ENCODE data around the gene NFYC. TPM values are rescaled to one million over a fixed set of nuclear protein-coding genes. Genes with fewer than 3 reads are reported as not detected.

The NFYC gene
- total RNA-seq, 2 experiments from 2014 or later, result 53.6 to 85.4 TPM

DNA sequence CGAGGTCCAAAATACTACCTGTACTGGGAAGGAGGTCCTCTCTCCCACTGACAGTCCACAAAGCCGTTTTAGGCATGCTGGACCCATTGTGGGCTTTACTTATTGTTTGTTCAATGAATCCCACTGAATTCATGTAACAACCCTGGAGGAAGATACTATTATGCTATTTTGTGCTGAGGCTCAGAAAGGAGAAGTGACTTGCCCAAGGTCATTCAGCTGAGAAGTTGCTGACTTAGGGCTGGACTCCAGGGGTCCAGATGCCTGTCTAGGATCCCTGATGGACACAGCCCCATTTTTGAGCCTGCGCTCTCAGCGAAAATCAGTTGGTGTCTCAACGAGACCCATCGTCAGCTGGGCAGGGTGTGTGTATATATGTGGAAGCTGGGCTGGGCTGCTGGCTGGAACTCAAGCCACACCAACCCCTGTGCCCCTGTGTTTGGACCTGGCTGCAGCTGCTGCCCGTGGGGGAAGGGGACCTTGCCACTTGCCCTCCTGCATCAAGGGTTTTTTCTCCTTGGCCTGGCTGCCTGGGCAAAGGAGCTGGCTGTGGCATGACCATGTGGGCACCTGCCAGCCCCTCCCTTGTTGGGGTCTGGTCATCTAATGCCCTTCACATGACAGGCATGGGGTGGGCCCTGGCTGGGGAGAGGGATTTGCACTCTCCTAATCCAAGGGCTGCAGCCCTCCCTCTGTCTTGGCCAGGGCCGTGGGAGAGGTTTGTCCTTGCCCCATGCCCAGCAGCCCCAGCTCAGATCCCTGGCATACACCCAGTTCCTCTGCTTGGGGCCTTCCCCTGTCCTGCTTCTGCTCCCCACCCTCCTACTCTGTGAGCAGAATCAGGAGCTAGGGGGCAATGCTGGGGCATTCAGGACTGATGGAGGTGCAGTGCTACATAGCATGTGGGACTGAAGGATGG is 107.1 kb downstream of the NFYC start:
- intact Hi-C loops (cut with DNase I, micrococcal nuclease), result no loop called here
- Mint-ChIP-seq H3K36me3 (ENCODE audit: low read depth) (no peaks in the 10 kb centered on the region), H3K9me3 (ENCODE audit: low read depth) (no peaks in the 10 kb centered on the region), H3K4me3 (no peak overlapping the region), H3K4me1 (peaks cover 50% of the 10 kb centered on the region), H3K27ac (no peak overlapping the region), H3K27me3 (no peaks in the 10 kb centered on the region)
- no peak for ATAC-seq
- ChIA-PET POLR2A (no interaction called here), CTCF (interaction anchor here (0.6 to 1.4 kb wide), 2 partner anchors 9 to 144 kb away, joined by 3 read pairs; no protein-coding TSS in a partner anchor)
- no peak for DNase-seq

DNA sequence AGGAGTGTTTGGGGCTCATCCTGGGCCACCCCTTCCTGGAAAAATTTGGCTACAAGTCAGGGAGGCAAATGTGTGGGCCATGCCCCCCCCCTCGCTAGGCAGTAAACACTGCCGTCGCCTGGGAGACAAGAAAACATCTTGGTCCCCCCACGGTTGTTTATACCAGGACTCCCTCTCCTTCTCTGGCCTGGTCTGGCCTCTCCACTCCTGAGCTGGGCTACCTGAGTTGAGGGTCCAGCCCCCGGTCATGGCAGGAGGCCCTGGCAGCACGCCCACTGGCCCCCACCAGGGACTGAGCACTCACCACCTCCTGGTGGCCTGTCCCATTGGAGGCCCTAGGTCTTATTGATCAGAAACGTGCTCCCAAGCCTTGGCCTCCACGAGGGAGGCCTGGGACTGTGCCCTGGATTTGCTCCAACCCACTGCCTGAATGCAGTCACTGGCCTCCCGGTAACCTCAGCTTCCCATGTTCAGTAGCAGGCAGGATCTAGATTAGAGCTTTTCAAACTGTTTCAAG is 107.9 kb downstream of the NFYC start:
- DNase-seq (no peak), ATAC-seq (no peak)
- Mint-ChIP-seq H3K4me1 (peaks cover 46% of the 10 kb centered on the region), H3K27ac (no peak overlapping the region), H3K36me3 (ENCODE audit: low read depth) (no peaks in the 10 kb centered on the region), H3K9me3 (ENCODE audit: low read depth) (no peaks in the 10 kb centered on the region), H3K4me3 (no peak overlapping the region), H3K27me3 (no peaks in the 10 kb centered on the region)
- ChIA-PET POLR2A (no interaction called here), CTCF (no interaction called here)
- intact Hi-C loops (cut with DNase I, micrococcal nuclease), result no loop called here

DNA sequence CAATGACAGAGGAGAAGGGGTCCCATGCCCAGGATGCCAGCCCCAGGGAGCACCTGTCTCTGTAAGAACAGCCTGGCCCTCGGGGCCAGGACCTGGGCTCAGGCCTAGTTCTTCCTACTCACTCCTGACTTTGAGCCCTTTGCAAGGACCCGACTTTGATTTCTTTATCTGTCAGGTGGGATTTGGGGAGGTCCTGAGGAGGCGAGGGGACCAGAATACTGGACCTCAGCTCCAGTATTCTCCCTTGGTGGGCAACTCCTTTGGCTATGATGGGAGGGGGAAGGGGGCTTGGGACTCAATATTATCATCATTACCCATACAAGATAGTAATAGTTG is 110.2 kb downstream of the NFYC start:
- no peak for DNase-seq
- intact Hi-C loops (cut with DNase I, micrococcal nuclease), result loop anchor here (1.0 kb wide), 5 partner anchors 17 to 178 kb away; partner anchors contain the start of genes CITED4 (in 2 of the 2), CTPS1 (in 1 of the 2) and RIMS3 (in 1 of the 2)
- H3K4me3 Mint-ChIP-seq, result peak overlapping the region; percentile 48
- H3K27me3 Mint-ChIP-seq, result no peaks in the 10 kb centered on the region
- no peak overlapping the region for H3K27ac Mint-ChIP-seq
- ATAC-seq, result no peak
- ChIA-PET CTCF (no interaction called here), POLR2A (no interaction called here)
- no peaks in the 10 kb centered on the region for H3K36me3 Mint-ChIP-seq (ENCODE audit: low read depth)
- no peaks in the 10 kb centered on the region for H3K9me3 Mint-ChIP-seq (ENCODE audit: low read depth)
- peaks cover 30% of the 10 kb centered on the region for H3K4me1 Mint-ChIP-seq

DNA sequence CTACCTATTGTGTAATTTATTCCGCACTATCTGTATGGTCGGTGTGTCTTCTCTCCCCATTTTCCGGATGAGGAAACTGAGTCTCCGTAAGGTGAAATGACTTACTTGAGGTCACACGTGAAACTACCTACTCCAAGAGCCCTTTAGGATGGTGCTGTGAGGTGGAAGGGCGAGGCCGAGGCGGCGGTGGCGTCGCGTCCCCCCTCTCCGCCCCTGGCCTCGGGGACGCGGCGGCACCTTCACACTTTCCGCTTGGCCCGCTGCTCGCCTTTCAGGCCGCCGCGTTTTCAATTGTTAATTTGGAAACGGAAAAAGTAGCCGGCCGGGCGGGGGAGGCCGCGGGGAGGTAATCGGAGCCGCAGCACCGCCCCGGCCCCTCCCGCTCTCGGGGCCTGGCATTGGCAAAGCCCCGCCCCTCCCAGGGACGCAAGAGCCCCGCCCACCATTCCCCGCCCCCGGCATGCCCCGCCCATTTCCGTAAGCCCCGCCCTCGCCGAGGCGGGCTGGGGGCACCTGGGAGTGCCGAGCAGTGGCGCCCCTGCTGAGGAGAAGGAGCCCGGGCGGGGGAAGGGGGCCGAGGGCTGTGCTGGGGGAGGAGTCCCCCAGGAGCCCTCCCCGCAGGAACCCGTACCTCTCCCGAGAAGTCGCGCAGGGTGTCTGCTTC is 110.7 kb downstream of the NFYC start:
- POLR2A ChIA-PET, result no interaction called here
- no peaks in the 10 kb centered on the region for H3K27me3 Mint-ChIP-seq
- ATAC-seq, result peak; percentile 95
- H3K4me3 Mint-ChIP-seq, result peak overlapping the region; percentile 48
- H3K27ac Mint-ChIP-seq, result no peak overlapping the region
- peak; percentile 93 for DNase-seq
- peaks cover 25% of the 10 kb centered on the region for H3K4me1 Mint-ChIP-seq
- H3K9me3 Mint-ChIP-seq (ENCODE audit: low read depth), result no peaks in the 10 kb centered on the region
- intact Hi-C loops (cut with DNase I, micrococcal nuclease), result loop anchor here (1.0 kb wide), 5 partner anchors 16 to 177 kb away; partner anchors contain the start of genes CITED4 (in 2 of the 2), CTPS1 (in 1 of the 2) and RIMS3 (in 1 of the 2)
- CTCF ChIA-PET, result interaction anchor here (0.8 kb wide), 1 partner anchor 38 kb away, joined by 4 read pairs; no protein-coding TSS in a partner anchor
- H3K36me3 Mint-ChIP-seq (ENCODE audit: low read depth), result no peaks in the 10 kb centered on the region

DNA sequence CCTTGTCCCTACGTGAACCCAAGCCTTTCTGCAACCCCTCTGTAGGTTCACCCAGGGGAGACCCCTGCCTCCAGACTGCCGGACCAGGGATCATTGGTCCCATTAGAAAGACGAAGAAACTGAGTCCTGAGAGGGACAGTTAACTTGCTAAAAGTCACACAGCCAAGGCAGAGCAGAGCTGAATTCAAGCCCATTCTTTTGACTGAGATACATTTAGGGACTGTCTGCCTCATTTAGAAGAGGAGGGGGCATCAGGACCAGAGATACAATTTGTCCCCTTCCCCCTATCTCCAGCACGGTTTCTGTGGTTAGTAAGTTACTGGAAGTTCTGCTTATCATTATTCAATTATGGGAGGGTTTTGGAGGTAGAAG is 111.2 kb downstream of the NFYC start:
- Mint-ChIP-seq H3K9me3 (ENCODE audit: low read depth) (no peaks in the 10 kb centered on the region), H3K4me1 (peaks cover 21% of the 10 kb centered on the region), H3K4me3 (no peak overlapping the region), H3K27ac (no peak overlapping the region), H3K36me3 (ENCODE audit: low read depth) (no peaks in the 10 kb centered on the region), H3K27me3 (no peaks in the 10 kb centered on the region)
- intact Hi-C loops (cut with DNase I, micrococcal nuclease), result loop anchor here (1.0 kb wide), 5 partner anchors 16 to 177 kb away; partner anchors contain the start of genes CITED4 (in 2 of the 2), CTPS1 (in 1 of the 2) and RIMS3 (in 1 of the 2)
- ATAC-seq, result peak; percentile 4
- ChIA-PET POLR2A (no interaction called here), CTCF (interaction anchor here (0.8 kb wide), 1 partner anchor 38 kb away, joined by 4 read pairs; no protein-coding TSS in a partner anchor)
- no peak for DNase-seq

DNA sequence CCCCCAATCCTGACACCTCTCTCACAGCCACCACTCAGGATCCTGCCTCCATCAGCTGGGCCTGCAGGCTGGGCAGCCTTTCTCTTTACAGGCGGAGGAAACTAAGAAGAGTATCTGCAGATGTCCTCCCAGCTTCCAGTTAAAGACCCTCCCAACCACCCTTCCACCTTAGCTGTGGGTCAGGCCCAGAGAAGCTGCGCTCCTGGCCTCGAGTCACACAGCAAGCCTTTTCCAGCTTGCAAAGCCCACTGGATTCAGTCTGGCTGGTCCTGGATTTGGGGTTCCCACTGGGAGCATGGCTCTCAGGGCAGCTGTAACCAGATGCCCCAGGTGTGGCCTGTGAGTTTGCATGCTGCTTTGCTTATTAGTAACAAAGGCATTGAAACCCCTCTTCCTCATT is 111.9 kb downstream of the NFYC start:
- CTCF ChIA-PET, result interaction anchor here (0.8 kb wide), 1 partner anchor 46 kb away, joined by 3 read pairs; no protein-coding TSS in a partner anchor
- no peaks in the 10 kb centered on the region for H3K9me3 Mint-ChIP-seq (ENCODE audit: low read depth)
- intact Hi-C loops (cut with DNase I, micrococcal nuclease), result no loop called here
- ATAC-seq (no peak), DNase-seq (no peak)
- H3K27ac Mint-ChIP-seq, result no peak overlapping the region
- H3K4me1 Mint-ChIP-seq, result peaks cover 21% of the 10 kb centered on the region
- H3K4me3 Mint-ChIP-seq, result no peak overlapping the region
- no peaks in the 10 kb centered on the region for H3K27me3 Mint-ChIP-seq
- no peaks in the 10 kb centered on the region for H3K36me3 Mint-ChIP-seq (ENCODE audit: low read depth)
- POLR2A ChIA-PET, result no interaction called here

DNA sequence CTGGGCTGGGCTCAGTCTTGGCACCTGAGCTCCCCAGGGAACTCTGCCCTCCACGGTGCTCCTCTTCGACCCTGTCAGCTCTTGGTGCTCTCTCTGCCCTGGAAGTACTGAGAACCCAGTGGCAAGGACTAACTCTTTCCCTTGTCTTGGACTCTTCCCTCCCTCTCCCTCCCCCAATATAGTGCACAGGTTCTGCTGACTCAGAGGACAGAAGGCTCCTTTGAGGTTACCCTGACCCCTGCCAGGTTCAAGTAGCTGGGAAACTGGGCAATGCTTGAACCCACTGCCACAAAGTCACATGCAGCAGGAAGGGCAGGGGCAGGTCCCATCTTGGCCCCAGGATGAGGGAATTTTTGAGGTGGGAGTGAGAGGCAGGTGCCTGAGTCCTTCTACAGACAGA is 112.4 kb downstream of the NFYC start:
- no peak overlapping the region for H3K4me3 Mint-ChIP-seq
- CTCF ChIA-PET, result interaction anchor here (0.8 kb wide), 1 partner anchor 46 kb away, joined by 3 read pairs; no protein-coding TSS in a partner anchor
- H3K9me3 Mint-ChIP-seq (ENCODE audit: low read depth), result no peaks in the 10 kb centered on the region
- ATAC-seq, result no peak
- no peaks in the 10 kb centered on the region for H3K36me3 Mint-ChIP-seq (ENCODE audit: low read depth)
- intact Hi-C loops (cut with DNase I, micrococcal nuclease), result no loop called here
- POLR2A ChIA-PET, result interaction anchor here (0.6 kb wide), 1 partner anchor 173 kb away, joined by 10 read pairs; no protein-coding TSS in a partner anchor
- H3K27ac Mint-ChIP-seq, result no peak overlapping the region
- H3K4me1 Mint-ChIP-seq, result peaks cover 24% of the 10 kb centered on the region
- no peaks in the 10 kb centered on the region for H3K27me3 Mint-ChIP-seq
- DNase-seq, result no peak

DNA sequence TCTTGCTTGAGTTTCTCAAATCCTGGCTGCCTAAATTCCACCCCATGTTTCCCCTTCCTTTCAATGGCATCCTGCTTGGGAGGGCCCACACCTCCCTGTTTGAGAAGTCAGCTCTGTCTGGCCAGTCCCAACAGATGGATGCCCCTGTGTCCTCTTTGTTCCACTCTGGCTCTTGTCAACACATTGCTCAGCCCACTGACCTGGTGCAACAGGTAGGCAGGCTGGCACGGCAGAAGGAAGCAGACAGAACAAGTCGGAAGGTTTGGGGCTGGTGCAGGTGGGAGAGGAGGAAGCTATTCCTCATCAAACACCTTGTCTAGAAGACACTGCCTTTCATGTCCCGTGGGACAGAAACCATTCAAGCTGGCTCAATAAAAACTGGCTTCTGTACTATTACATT is 114.7 kb downstream of the NFYC start:
- intact Hi-C loops (cut with DNase I, micrococcal nuclease), result no loop called here
- H3K27ac Mint-ChIP-seq, result no peak overlapping the region
- POLR2A ChIA-PET, result interaction anchor here (0.7 kb wide), 1 partner anchor 58 kb away, joined by 3 read pairs; no protein-coding TSS in a partner anchor
- H3K27me3 Mint-ChIP-seq, result no peaks in the 10 kb centered on the region
- ATAC-seq (no peak), DNase-seq (no peak)
- H3K9me3 Mint-ChIP-seq (ENCODE audit: low read depth), result no peaks in the 10 kb centered on the region
- H3K4me3 Mint-ChIP-seq, result no peak overlapping the region
- no peaks in the 10 kb centered on the region for H3K36me3 Mint-ChIP-seq (ENCODE audit: low read depth)
- H3K4me1 Mint-ChIP-seq, result peaks cover 30% of the 10 kb centered on the region
- CTCF ChIA-PET, result interaction anchor here (0.5 to 0.7 kb wide), 2 partner anchors 125 to 161 kb away, joined by 3 read pairs; no protein-coding TSS in a partner anchor

DNA sequence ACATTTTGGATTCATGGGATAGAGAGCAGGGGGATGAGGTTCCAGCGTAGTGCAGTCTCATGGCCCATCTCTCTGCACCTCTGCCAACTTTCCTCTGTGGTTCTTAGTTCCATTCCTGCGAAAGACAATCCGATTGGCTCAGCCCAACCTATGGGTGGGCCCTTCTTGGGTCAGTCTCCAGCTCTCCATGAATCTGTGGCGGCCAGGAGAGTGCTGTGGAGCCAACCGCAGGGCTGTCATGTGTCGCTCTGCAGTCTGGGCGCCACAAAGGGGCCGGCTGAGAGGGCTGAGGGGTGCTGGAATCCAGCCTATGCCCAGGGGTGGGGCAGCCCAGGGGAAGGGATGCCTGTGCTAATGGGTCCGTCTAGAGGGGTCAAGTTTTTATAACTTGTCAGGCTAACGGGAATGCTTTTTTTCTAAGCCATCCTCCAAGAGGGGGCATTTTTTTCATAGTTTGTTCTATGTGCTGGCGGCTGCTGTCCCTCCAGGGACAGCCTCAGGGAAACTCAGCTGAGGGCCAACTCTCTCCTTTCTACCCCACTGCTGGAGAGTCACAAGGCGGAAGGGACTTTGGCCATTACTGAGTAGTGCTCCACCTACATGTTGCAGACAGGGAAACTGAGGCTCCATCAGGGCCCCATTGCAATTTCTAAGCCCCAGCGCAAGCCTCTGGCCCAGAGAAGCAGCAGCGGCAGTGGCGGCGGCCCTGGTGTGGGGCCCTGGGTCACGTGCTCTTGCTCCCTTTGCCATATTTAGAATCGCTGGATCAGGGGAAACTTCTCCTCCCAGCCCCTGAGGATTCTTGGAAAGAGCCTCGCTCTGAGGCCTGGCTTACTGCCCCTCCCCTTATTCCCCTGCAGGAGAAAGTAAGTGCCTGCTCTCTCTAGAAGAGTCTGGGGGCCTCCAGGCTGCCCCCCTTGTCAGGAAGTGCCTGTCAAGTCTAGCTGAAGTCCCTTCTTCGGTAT is 115.5 kb downstream of the NFYC start:
- no peak overlapping the region for H3K4me3 Mint-ChIP-seq
- H3K4me1 Mint-ChIP-seq, result peaks cover 22% of the 10 kb centered on the region
- CTCF ChIA-PET, result interaction anchor here (0.5 to 0.9 kb wide), 3 partner anchors 11 to 162 kb away, joined by 3 read pairs; no protein-coding TSS in a partner anchor
- no peak for DNase-seq
- no peak overlapping the region for H3K27ac Mint-ChIP-seq
- no peaks in the 10 kb centered on the region for H3K9me3 Mint-ChIP-seq (ENCODE audit: low read depth)
- no peak for ATAC-seq
- intact Hi-C loops (cut with DNase I, micrococcal nuclease), result no loop called here
- POLR2A ChIA-PET, result interaction anchor here (0.6 kb wide), 1 partner anchor 88 kb away, joined by 3 read pairs; no protein-coding TSS in a partner anchor
- H3K27me3 Mint-ChIP-seq, result no peaks in the 10 kb centered on the region
- no peaks in the 10 kb centered on the region for H3K36me3 Mint-ChIP-seq (ENCODE audit: low read depth)

DNA sequence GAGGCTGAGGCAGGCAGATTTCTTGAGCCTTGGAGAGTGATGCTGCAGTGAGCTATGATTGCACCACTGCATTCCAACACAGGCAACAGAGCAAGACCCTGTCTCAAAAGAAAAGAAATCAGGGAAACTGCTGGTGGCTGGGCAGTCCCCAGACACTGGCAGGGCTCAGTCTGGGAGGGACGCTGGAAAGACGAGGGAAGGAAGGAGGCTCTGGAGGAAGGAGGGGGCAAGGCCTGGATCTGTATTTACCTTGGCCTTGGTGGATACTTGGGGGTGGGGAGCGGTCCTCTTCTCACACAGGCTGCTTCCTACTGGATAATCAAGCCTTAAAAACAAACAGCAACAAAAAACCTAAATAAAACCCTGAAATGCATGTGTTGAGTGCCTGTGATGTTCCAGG is 116.5 kb downstream of the NFYC start:
- ChIA-PET POLR2A (no interaction called here), CTCF (interaction anchor here (0.7 kb wide), 1 partner anchor 229 kb away, joined by 4 read pairs; no protein-coding TSS in a partner anchor)
- H3K4me3 Mint-ChIP-seq, result no peak overlapping the region
- no peak overlapping the region for H3K27ac Mint-ChIP-seq
- no peak for ATAC-seq
- no peaks in the 10 kb centered on the region for H3K27me3 Mint-ChIP-seq
- H3K9me3 Mint-ChIP-seq (ENCODE audit: low read depth), result no peaks in the 10 kb centered on the region
- H3K36me3 Mint-ChIP-seq (ENCODE audit: low read depth), result no peaks in the 10 kb centered on the region
- H3K4me1 Mint-ChIP-seq, result peaks cover 19% of the 10 kb centered on the region
- DNase-seq, result no peak
- intact Hi-C loops (cut with DNase I, micrococcal nuclease), result no loop called here

All from activated CD4-positive, alpha-beta T cell treated with anti-CD3 and anti-CD28 coated beads for 36 hours (primary cell).